ENCODE results near the gene TCF4.
A peak's percentile ranks its signal among the peaks of the same experiment; 100 is the strongest.

GRCh38 chr18:55221622-55222021, 366.4 kb downstream of the TCF4 start:
- TF ChIP-seq GATA2 (CRISPR knock-in tag; IDR thresholded peaks at IDR 0.05) (no peak), CTCF (IDR thresholded peaks at IDR 0.05) (no peak), RCOR1 (IDR thresholded peaks at IDR 0.05; ENCODE audit: low read length) (no peak), EZH2phosphoT487 (IDR thresholded peaks at IDR 0.05; ENCODE audit: borderline replicate concordance, low read depth) (no peak), RAD21 (IDR thresholded peaks at IDR 0.05; ENCODE audit: low read length) (no peak), POLR2AphosphoS5 (IDR thresholded peaks at IDR 0.05; ENCODE audit: low read depth, low read length) (peak; percentile 11; the same call in 1 of the 2 replicates), GABPA (IDR thresholded peaks at IDR 0.05; ENCODE audit: low read depth) (no peak), SIN3A (IDR thresholded peaks at IDR 0.05; ENCODE audit: borderline replicate concordance, low read depth, low read length) (no peak), TCF12 (IDR thresholded peaks at IDR 0.05) (no peak), MXI1 (IDR thresholded peaks at IDR 0.05; ENCODE audit: low read depth, low read length) (no peak)
- TF ChIP-seq, protein P1, sequence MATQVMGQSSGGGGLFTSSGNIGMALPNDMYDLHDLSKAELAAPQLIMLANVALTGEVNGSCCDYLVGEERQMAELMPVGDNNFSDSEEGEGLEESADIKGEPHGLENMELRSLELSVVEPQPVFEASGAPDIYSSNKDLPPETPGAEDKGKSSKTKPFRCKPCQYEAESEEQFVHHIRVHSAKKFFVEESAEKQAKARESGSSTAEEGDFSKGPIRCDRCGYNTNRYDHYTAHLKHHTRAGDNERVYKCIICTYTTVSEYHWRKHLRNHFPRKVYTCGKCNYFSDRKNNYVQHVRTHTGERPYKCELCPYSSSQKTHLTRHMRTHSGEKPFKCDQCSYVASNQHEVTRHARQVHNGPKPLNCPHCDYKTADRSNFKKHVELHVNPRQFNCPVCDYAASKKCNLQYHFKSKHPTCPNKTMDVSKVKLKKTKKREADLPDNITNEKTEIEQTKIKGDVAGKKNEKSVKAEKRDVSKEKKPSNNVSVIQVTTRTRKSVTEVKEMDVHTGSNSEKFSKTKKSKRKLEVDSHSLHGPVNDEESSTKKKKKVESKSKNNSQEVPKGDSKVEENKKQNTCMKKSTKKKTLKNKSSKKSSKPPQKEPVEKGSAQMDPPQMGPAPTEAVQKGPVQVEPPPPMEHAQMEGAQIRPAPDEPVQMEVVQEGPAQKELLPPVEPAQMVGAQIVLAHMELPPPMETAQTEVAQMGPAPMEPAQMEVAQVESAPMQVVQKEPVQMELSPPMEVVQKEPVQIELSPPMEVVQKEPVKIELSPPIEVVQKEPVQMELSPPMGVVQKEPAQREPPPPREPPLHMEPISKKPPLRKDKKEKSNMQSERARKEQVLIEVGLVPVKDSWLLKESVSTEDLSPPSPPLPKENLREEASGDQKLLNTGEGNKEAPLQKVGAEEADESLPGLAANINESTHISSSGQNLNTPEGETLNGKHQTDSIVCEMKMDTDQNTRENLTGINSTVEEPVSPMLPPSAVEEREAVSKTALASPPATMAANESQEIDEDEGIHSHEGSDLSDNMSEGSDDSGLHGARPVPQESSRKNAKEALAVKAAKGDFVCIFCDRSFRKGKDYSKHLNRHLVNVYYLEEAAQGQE (IDR thresholded peaks at IDR 0.05; ENCODE audit: low read depth, low read length): no peak
